Measurements from ENCODE around the gene SLPI. TPM values are rescaled to one million over a fixed set of nuclear protein-coding genes. Genes with fewer than 3 reads are reported as not detected.

The SLPI gene
- total and polyA plus RNA-seq, 10 of the 15 experiments (the other 5 are each of a cell fraction or from before 2014, with no cell fraction given) = 0.56 to 1.4 TPM; not detected in 8

DNA sequence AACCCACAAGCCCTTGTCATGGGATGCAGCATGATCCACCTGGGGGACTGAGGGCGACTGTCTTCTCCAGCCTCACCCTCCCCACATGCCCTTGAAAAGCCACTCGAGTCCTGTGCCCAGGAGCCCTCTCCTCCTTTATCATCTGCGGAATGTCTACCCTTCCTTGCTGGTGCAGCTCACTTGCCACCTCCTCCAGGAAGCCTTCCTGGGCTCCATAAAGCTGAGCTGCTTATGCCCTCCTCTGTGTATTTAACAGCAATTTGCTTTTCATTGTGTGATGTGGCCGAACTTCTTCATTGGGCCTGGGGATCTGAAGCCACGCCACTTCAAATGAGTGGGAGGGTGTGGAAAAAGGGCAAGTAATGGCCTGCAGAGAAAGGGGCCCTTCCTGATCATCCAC is 34.5 kb upstream of the SLPI start:
- ChIA-PET RAD21 (ENCODE audit: unreplicated experiment) (no interaction called here), SMC1A (ENCODE audit: uncharacterized antibody, unreplicated experiment) (no interaction called here), POLR2A (no interaction called here), CTCF (interaction anchor here (4.4 kb wide), 1 partner anchor 193 kb away, joined by 30 read pairs; no protein-coding TSS in a partner anchor)
- Histone ChIP-seq H3K9me3 (replicated peaks; ENCODE audit: control insufficient read depth, insufficient read depth, low read length) (no peaks in the 10 kb centered on the region), H3K27me3 (replicated peaks in 1 of 2; ENCODE audit: control insufficient read depth in 2 of 2, insufficient read depth in 2 of 2, low read length in 1 of 2) (peaks cover 4% of the 10 kb centered on the region in 2 experiments), H3K4me3 (no peak overlapping the region), H3K36me3 (ENCODE audit: control insufficient read depth in 2 of 2, insufficient read depth in 2 of 2, low read length in 1 of 2) (no peaks in the 10 kb centered on the region), H4K20me1 (ENCODE audit: control insufficient read depth, insufficient read depth) (no peaks in the 10 kb centered on the region), H3K27ac (ENCODE audit: control insufficient read depth, insufficient read depth) (no peak overlapping the region), H2AFZ (ENCODE audit: control insufficient read depth, low read depth, low read length) (no peak overlapping the region), H3K79me2 (ENCODE audit: control insufficient read depth, insufficient read depth, low read length) (no peaks in the 10 kb centered on the region), H3K4me2 (ENCODE audit: control insufficient read depth, insufficient read depth) (no peak overlapping the region), H3K4me1 (ENCODE audit: control insufficient read depth, insufficient read depth, low read length) (no peaks in the 10 kb centered on the region), H3K9ac (ENCODE audit: control insufficient read depth, insufficient read depth, low read length) (no peak overlapping the region)
- no TSS peak for BruUV-seq (replicated peaks)
- intact Hi-C loops (cut with micrococcal nuclease; ENCODE audit: unreplicated experiment) = no loop called here
- no peak for FAIRE-seq
- TF ChIP-seq, protein P1, sequence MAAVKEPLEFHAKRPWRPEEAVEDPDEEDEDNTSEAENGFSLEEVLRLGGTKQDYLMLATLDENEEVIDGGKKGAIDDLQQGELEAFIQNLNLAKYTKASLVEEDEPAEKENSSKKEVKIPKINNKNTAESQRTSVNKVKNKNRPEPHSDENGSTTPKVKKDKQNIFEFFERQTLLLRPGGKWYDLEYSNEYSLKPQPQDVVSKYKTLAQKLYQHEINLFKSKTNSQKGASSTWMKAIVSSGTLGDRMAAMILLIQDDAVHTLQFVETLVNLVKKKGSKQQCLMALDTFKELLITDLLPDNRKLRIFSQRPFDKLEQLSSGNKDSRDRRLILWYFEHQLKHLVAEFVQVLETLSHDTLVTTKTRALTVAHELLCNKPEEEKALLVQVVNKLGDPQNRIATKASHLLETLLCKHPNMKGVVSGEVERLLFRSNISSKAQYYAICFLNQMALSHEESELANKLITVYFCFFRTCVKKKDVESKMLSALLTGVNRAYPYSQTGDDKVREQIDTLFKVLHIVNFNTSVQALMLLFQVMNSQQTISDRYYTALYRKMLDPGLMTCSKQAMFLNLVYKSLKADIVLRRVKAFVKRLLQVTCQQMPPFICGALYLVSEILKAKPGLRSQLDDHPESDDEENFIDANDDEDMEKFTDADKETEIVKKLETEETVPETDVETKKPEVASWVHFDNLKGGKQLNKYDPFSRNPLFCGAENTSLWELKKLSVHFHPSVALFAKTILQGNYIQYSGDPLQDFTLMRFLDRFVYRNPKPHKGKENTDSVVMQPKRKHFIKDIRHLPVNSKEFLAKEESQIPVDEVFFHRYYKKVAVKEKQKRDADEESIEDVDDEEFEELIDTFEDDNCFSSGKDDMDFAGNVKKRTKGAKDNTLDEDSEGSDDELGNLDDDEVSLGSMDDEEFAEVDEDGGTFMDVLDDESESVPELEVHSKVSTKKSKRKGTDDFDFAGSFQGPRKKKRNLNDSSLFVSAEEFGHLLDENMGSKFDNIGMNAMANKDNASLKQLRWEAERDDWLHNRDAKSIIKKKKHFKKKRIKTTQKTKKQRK (IDR thresholded peaks at IDR 0.05; ENCODE audit: low read depth, low read length) = no peak
- TF ChIP-seq, protein P2, sequence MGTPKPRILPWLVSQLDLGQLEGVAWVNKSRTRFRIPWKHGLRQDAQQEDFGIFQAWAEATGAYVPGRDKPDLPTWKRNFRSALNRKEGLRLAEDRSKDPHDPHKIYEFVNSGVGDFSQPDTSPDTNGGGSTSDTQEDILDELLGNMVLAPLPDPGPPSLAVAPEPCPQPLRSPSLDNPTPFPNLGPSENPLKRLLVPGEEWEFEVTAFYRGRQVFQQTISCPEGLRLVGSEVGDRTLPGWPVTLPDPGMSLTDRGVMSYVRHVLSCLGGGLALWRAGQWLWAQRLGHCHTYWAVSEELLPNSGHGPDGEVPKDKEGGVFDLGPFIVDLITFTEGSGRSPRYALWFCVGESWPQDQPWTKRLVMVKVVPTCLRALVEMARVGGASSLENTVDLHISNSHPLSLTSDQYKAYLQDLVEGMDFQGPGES (IDR thresholded peaks at IDR 0.05) = no peak
- no peak for TF ChIP-seq GABPA (IDR thresholded peaks at IDR 0.05; ENCODE audit: low read depth)
- no peak for TF ChIP-seq SIX5 (IDR thresholded peaks at IDR 0.05; ENCODE audit: low read depth, low read length, severe bottlenecking)
- WGBS (ENCODE audit: insufficient coverage, insufficient replicate concordance, low lambda C conversion rate, missing lambda C conversion rate) = 22% methylated on average over 5 of the region's 5 CpGs
- in situ Hi-C loops (cut with MboI) = no loop called here
- no peak for ATAC-seq
- DNase-seq (ENCODE audit: low read depth, low spot score) = no peak
